ENCODE measurements around the gene YIF1B.
"Not testable (repeated sequence)": the region's sequence is repeated elsewhere in the genome, so short reads cannot be mapped to it uniquely, and the experiment has no call there.

The YIF1B gene

GRCh38 chr19:38274739-38275138 lies 41.0 kb downstream of the YIF1B start:
- DNase-seq (ENCODE audit: low read depth in 2 of 2) = no peak

DNA sequence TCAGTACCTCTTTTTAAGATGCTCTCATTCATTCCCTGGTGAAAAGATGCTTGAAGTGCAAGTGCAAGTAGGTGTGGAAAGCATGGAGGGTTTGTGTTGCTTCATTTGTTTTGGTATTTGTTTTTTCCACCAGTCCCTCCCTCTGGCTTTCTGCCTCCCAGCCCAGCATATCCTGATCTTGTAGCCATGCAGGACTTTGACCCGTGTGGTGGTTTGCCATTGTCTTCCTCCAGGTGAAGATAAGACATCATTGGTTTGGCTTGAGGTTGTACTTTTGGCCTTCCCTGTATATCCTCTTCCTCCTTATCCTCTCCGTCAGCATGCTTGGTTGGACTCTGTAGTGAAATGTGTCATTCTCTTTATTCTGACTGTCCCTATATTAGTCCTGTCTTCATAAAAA lies 42.2 kb downstream of the YIF1B start:
- no peak for DNase-seq (ENCODE audit: low read depth in 2 of 2)

DNA sequence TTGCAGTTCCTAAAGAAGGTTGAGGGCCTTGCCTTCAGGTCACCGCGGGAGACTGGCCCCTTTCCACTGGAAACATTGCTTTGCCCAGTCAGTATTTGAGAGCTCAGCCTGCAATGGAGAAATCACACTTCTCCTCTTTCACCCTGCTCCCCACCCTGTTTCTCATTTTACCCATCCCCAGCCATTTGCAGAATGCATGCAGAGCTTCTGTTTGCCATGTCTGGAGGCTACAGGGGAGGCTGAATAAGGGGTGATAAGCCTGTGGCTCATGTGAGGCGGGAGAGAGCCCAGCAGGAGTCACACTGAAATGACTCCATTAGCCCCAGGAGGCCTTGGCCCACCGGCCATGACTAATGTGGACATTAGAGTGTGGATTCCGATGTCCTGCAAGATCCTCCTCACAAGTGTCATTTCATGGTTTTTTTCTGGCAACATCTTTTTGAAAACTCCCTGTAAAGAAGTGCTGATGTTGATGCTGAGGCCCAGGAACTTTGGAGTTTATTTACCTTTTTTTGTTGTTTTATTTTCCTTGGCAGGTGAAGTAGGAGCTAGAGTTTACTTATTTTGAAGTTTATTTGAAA lies 45.1 kb downstream of the YIF1B start:
- no peak for DNase-seq (ENCODE audit: low read depth in 2 of 2)

DNA sequence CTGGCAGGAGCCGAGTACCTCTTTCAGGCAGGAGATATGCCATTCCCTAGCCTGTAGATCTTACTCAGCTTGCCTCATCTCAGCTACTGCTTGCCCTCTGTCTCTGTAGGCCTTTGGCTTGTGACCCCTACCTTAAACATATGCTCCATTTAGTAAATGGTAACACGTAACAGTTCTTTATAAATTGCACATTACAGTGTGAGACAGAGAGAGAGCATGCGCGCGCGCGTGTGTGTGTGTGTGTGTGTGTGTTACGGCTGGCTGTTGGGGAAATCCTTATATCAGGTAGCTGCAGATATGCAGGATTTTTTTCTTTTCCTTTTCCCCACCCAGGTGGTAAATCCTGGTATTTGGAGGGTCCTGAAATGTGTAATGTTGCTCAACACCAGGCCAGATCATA lies 47.2 kb downstream of the YIF1B start:
- DNase-seq (ENCODE audit: low read depth in 2 of 2) = no peak

DNA sequence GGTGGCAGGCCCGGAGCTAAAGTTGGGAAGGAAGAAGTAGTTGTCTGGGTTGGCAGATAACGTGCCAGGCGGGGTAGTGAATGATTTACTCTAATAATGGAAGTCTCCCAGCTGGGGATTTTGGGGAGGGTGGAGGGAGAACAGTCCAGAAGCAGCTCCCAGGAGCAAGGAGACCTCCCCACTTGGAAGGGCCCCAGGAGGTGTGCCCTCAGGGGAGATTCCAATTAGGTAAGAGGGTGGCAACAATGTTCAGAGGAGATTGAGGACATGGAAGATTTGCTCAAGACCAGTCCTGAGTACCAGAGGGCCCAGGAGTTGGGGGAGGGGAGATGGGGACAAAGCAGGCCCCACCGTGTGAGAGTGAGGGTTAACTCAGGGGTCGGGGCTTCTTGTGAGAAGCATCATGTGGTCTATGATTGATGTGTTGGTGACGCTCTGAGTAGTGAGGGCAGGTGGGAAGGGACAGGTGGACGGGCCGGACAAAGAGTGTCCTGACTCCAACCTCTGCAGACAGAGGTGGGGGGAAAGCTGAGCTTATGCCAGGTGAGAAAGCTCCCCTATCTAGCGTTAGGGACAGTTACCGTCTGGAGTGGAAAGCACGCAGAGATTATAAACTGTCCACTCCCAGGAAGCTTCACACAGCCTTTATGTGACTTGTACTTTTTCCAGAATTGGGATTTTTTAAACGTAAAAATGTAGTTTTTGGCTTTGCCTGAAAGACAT lies 47.8 kb downstream of the YIF1B start:
- DNase-seq (ENCODE audit: low read depth in 2 of 2) = no peak

GRCh38 chr19:38266981-38267597 lies 48.7 kb downstream of the YIF1B start:
- no peak for DNase-seq (ENCODE audit: low read depth in 2 of 2)

DNA sequence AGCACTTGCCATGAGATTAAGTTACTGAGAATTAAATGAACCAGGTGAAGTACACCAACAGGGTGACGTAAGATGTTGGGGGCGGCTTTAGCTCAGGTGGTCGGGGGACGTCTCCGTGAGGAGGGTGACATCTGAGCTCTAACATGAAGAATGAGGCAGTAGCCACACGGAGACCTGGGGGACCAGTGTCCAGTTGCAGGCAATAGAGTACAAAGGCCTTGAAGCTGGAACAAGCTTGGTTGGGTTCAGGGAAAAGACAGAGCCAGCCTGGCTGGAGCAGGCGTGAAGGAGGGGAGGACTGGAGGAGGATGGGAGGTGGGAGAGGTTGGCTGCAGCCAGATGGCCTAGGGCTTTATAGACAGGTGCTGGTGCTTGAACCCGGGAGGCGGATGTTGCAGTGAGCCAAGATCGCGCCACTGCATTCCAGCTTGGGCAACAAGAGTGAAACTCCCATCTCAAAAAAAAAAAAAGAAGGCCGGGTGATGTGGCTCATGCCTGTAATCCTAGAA lies 49.8 kb downstream of the YIF1B start:
- no peak for DNase-seq (ENCODE audit: low read depth in 2 of 2)

- DNase-seq (ENCODE audit: low read depth in 2 of 2) = no peak
These were observed 50.4 kb downstream of the YIF1B start for GRCh38 chr19:38265213-38265861.

DNA sequence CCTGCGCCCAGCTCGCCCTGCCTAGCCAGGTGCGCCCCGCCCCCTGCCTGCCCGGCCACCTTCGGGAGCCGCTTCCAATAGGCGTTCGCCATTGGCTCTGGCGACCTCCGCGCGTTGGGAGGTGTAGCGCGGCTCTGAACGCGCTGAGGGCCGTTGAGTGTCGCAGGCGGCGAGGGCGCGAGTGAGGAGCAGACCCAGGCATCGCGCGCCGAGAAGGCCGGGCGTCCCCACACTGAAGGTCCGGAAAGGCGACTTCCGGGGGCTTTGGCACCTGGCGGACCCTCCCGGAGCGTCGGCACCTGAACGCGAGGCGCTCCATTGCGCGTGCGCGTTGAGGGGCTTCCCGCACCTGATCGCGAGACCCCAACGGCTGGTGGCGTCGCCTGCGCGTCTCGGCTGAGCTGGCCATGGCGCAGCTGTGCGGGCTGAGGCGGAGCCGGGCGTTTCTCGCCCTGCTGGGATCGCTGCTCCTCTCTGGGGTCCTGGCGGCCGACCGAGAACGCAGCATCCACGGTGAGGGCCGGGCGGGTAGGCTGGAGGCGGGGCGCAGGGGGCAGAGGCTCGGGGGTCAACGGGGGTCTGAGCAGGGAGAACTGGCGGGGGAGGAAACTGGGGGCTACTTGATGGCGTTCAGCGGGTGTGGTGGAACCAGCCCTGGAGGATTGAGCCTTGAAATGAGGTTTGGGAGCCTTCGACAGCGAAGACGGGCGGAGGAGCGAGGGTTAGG lies 51.1 kb downstream of the YIF1B start, which contains the start of gene SPINT2:
Gene SPINT2 (plus strand): TSS at position 88 of the 727 bp plus-strand sequence. CDS start 320 bp downstream, at position 408.
- peak; percentile 9 to 19 for DNase-seq (ENCODE audit: low read depth in 2 of 2)

- DNase-seq (ENCODE audit: low read depth in 2 of 2) = peak; percentile 30 to 72
These were observed 51.9 kb downstream of the YIF1B start for GRCh38 chr19:38263689-38264485.

DNA sequence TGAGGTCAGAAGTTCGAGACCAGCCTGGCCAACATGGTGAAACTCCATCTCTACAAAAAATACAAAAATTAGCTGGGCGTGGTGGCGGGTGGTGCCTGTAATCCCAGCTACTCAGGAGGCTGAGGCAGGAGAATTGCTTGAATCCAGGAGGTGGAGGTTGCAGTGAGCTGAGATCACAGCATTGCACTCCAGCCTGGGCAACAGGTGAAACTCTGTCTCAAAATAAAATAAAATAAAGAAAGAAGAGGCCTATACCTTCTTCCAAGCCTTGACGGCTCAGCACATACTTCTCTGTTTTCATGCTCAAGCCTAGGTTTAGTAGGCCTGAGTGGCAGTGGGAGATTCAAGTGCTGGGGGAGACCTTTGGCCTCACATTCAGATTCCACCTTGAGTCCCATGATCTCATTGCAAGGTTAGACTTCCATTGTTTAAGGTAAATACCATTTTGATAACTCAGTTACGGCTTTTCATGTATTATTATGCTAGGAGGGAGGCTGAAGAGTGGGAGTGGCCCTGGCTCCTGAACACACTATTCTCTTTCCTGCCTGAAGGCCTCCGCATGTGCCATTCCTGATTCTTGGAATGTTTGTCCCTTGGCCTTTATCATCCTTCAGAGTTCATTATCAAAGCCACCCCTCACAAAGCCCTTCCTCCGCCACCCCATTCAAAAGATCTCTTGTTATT lies 53.0 kb downstream of the YIF1B start:
- no peak for DNase-seq (ENCODE audit: low read depth in 2 of 2)

- DNase-seq (ENCODE audit: low read depth in 2 of 2) = not testable (repeated sequence)
These were observed 53.8 kb downstream of the YIF1B start for GRCh38 chr19:38261942-38262341.

DNA sequence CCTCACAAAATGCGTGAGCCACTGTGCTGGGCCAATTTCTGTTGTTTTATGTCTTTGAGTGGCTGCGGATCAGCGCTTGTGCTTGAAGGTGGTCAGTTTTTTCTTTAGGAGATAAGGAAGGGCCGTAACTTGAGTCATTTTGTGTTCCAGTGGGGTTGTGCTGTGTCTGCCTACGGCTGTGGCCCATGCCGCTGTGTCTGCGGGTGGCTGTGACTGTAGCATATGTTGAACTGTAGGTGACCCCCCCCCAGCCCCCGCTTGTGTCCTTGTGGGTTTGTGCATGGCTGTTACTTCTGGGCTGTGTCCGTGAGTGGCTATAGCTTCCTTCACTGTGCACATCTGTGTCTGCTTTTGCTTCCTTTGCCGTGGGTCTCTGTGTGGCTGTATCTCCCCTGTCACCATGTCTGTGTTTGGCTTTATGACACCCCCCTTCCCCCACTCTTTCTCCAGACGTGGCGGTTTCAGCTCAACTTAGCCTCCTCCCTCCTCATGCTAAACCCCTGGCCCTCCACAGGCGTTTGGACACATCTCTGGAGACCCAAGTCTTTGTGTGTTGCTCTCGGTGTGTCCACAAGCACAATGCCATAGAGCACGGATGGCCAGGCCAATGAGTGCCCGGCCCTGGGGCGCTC lies 60.2 kb downstream of the YIF1B start:
- no peak for DNase-seq (ENCODE audit: low read depth in 2 of 2)

DNA sequence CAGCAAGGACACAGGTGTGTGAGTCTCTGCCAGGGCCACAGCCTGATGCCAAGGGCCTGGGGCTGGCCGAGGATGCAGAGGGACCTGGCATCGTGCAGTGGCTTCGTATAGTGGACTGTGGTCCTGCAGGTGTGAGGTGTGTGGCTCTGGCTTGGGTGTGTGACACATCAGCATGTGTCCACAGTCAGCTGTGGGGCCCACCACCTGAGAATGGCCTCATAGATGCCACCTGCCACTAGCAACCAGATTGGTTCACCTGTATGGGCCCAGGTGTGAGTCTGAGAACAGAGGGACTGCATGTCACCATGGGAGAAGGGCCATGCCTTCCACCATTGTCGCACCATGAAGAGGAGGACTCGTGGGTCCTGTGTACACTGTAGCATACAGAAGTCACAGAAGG lies 62.0 kb downstream of the YIF1B start:
- DNase-seq (ENCODE audit: low read depth in 2 of 2) = no peak
